Mesenteric fat pad (tissue), 1 donor: ENCODE data around the gene MAGI2. TPM values are rescaled to one million over a fixed set of nuclear protein-coding genes. Genes with fewer than 3 reads are reported as not detected.

Source experiments
- DNase-seq: peaks from one replicate; pipeline ENCODE4 v3.0.0-alpha.2; 2020; ENCODE audit warnings: low spot score
- total RNA-seq: library from RNA; stranded (reverse); fragmentation: NEBNext Ultra II Directional; extraction: Animal tissue kit (Norgen Biotek cat#: 25700); gene quantifications from one replicate; pipeline ENCODE4 v1.2.1, GENCODE V29; 2021
- donor health status: DM: yes; HTN: yes; CAD: no.

MAGI2 gene
- total RNA-seq, 1 donor from 2014 or later: 9.7 TPM

DNA sequence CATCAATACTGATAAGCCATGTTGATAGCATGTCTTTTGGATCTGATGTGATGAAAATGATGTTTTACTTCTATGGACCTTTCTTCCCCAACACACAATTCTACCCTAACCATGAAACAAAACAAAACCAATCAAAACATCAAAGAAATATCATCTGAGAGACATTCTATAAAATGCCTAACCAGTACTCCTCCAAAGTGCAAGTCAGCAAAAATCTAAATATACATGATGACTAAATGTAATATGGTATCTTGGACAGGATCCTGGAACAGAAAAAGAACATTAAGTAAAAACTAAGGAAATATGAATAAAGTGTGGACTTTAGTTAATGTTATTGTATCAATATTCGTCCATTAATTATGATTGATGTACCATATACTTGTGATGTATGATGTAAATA, 625.1 kb downstream of the MAGI2 start:
- no peak for DNase-seq

- DNase-seq: no peak
Observed at GRCh38 chr7:78803501-78804127, 649.9 kb downstream of the MAGI2 start.

GRCh38 chr7:78794101-78794500, 659.4 kb downstream of the MAGI2 start:
- DNase-seq: no peak

DNA sequence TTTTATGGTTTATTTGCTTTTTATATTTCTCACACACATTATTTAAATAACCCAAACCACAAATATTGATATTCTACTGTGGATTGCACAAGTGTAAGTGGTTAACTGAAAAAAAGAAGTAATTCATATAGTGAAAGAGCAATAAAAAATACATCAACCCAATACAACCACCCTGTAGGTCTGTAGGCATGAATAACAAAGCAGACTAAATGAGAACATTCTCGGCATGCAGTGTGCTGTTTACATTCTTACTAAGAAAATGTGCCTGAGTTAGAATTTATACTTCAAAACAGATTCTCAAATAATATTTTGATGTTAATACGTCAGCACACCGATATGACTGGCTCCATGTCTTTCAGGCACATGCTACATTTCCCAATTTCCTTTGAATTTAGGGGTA, 660.8 kb downstream of the MAGI2 start:
- no peak for DNase-seq

DNA sequence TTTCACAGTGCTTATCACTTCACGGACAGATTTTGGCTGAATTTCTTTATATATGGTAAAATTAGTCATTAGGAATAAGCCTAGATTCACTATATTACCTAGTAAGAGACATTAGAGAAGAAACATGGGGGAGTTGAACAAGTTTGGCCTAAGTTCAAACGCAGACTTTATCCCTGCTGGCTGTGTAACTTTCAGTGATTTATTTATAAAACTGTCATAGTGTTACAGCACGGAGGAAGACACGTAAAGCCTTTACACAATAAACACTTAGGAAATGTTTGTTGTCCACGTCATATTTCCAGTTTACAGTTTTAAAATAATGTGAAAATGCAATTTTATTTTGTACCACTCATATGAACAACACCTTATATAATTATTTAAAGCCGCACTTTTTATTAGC, 661.5 kb downstream of the MAGI2 start:
- no peak for DNase-seq

- DNase-seq: no peak
Observed at GRCh38 chr7:78788464-78788863, 665.0 kb downstream of the MAGI2 start.

DNA sequence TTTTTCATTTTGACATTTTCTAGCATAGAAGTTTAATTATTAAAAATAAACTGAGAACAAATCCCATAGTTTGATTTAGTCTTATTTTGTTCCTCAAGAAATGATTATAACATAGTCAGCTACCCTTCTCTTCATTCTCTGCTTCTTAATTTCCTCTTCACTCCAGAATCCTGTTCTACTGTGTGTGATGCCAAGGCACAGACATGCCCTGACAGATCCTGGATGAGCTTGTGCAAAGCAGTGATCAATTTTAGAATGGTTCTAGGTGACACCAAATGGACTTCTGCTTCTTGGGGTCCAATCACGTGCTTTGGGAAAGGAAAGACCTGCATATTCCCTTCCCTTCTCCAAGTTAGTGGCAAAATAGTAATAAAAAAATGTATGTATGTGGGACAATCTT, 665.6 kb downstream of the MAGI2 start:
- DNase-seq: no peak

- no peak for DNase-seq
Observed at GRCh38 chr7:78786055-78786454, 667.4 kb downstream of the MAGI2 start.

- no peak for DNase-seq
Observed at GRCh38 chr7:78783179-78783962, 670.1 kb downstream of the MAGI2 start.

DNA sequence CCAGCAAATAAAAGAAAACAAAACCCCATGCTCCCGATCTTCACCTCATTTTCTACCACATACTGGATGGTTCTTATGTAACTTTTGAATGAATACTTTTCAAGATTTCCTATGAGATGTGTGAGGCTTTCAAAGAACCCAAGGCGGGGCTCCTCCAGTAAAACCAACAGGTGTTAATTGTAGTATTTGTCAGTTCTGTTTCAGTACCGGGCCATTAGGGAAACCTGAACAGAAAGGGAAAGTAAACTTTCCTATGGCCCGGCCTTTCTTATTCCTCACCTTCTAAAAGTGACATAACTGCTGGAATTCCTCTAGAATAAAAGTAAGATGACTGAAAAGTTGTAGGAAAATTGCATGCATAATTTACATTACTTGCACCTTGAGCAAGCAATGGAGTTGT, 672.9 kb downstream of the MAGI2 start:
- no peak for DNase-seq

GRCh38 chr7:78779788-78780187, 673.7 kb downstream of the MAGI2 start:
- no peak for DNase-seq

DNA sequence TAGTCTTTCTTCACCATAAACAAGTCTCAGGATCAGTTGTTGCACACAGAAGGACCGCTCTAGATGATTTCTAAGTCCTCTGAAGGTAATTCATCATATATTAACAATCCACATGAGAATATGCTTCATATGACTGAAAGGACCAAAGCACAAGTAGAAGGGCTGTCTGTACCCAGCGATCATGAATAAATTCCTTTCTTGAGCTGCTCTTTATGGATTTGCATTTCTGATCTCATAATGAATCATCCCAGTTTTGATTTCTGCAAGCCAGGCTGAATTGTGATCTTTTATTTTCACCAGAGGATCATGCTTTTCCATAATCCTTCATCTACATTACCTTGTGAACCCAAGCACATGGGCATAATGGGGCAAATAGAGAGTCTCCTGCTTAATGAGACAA, 675.6 kb downstream of the MAGI2 start:
- DNase-seq: no peak

DNA sequence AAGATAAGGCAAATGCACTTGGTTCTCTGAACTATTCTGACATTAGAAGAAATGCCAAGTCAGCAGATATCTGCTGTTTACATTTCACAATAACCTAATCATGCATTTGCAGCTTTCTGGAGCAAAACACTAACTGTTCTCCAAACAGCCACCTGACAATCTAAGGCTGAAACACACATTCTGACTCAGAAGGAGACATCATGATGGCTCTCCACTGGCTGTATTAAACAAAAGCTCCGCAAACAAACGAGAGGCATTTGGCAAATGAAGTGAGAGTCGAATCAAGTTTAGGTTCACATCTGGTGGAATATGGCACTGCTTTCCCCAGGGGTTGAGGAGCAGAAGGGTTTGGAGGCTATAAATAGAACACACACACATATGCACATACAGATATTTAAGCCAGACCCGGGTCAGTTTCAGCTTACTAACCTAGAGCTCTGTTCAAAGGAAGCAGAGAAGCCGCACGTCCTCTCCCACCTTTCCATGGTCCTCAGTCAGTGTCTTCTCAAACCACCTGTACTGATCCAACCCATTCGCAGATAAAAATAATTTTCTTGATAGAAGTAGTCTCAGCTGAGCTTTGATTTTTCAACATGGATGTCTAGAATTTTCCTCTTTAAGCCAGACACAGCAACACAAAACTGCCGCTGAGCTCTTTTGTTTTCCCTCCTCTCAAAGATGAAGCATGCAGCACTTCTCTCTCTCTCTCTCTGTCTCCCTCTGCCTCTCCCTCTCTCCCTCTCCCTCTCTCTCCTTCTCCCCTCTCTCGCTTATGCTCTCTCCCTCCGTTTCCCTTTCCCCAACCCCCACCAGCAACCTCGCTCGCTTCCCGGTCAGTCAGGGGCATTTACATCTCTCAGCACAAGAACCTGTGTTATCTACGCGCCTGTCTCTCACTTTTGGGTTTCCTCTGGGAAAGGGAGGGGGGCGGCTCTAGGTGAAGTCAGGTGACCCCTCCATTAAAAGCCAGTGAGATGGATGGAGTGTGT, 682.8 kb downstream of the MAGI2 start:
- DNase-seq: no peak

DNA sequence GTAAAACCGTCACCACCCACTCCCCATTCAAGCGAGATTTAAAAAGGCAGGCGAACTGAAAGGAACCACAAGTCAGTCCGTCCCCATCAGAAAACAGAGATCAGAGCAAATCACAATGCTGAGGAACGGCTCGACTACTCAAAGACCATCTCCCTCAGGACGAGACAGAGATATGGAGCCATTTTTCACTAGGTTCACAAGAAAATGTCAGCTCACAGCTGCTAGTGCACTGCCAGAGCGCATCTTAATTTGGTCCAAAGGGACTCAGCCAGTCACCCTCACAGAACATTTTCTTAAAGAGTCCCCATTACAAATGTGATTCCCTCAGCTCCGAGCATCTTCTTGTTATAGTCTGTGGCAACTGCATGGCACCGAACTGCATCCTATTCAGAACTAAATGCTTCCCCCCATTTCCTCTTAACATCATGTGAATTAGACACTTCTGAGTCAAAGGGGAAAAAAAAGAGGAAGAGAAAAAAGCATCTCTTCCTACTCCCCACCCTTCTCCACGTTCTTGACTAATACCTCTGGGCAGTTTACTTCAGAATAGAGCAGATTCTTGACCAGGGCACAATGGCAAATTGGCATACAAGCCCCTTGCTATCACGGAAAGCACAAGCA, 683.9 kb downstream of the MAGI2 start:
- no peak for DNase-seq

DNA sequence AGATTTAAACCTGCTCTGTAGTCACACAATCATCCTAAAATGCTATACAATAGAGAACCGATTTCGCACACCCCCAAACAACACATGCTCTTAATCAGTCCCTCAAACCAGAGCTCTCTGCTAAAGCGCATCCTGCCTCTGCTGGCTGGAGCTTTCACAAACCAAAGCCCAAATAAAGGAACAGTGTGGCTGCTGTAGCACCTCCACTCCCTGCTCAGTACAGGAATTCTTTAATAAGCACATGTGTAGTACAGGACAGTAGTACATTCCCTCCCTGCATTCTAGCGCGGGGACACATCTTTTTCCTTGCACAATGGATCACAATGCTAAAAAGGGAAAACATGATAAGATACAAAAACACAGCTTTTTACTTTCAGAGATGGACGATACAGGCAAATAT, 684.6 kb downstream of the MAGI2 start:
- no peak for DNase-seq

GRCh38 chr7:78765943-78766729, 687.3 kb downstream of the MAGI2 start:
- DNase-seq: no peak

GRCh38 chr7:78764571-78764970, 688.9 kb downstream of the MAGI2 start:
- DNase-seq: no peak

DNA sequence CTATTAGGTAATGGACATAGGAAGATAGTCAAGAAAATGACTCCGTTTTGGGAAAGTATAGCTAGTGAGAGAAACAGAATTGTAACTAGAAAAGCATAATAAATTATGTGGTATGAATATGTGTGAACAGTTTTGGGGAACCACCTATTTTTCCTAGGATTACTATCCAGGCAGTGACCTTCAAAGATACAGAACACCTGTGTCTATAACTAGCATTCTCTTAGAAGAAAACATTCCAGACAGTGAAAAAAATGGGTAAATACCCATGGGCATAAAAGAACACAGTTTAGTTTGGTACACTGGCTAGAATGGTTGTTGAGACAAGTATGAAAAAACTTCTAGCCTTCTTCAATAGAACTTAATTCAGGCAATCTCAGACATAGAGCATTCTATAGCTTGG, 690.8 kb downstream of the MAGI2 start:
- no peak for DNase-seq

DNA sequence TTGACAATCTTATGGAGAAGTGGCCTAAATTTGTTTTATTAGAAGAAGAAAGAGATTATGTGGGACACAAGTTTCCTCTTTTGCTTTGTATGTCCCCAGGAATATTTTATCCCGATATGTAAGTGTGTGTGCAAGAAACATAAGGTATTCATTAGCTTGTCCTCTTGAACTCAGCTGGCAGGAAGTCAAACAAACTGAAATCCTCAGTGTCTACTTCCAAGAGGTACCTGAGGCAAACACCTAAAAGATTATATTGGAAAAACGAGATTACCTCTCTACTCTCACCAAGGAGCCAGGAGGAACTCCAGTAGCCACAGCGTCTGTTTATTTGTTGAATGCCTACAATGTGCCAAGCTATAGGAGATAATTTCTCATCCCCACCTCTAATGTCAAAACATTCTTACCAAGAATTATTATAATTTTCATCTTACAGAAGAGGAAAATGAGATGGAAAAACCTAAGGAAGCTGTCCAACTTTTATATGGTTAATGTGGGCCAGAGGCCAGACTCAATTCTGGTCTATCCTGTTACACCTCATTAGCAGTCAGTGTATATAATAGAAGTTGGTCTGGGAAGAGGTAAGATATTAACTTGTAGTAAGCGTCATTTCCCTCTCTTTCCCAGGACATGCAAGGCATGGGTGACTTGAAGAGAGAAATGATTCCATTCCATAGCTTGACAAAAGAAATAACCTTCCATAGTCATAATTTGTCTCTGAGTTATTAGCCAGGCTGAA, 692.7 kb downstream of the MAGI2 start:
- no peak for DNase-seq

DNA sequence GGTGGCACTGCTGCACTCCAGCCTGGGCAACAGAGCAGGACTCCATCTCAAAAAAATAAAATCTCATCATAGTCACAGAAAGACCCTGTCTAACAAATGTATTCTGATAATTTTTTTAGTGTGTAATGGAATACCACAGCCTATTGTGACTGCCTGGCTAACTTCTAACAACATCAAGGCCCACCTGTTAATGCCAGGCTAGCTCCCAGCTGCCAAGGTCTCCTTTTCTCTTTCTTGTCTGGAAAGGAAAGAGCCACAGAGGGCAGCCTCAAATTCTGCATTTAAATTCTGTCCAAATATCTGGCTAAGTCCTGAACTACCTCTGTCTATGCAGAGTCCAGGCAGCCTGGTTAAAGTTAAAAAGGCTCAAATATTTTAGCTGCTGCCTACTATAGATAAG, 700.9 kb downstream of the MAGI2 start:
- DNase-seq: no peak
